Left forelimb (tissue), 1 donor: Measurements from ENCODE around the gene LHPP.
"Not testable (repeated sequence)": the region's sequence is repeated elsewhere in the genome, so short reads cannot be mapped to it uniquely, and the experiment has no call there.

Source experiments
- DNase-seq: peaks from one replicate; pipeline ENCODE4 v3.0.0-alpha.2; 2018; ENCODE audit warnings: low spot score

Gene LHPP

DNA sequence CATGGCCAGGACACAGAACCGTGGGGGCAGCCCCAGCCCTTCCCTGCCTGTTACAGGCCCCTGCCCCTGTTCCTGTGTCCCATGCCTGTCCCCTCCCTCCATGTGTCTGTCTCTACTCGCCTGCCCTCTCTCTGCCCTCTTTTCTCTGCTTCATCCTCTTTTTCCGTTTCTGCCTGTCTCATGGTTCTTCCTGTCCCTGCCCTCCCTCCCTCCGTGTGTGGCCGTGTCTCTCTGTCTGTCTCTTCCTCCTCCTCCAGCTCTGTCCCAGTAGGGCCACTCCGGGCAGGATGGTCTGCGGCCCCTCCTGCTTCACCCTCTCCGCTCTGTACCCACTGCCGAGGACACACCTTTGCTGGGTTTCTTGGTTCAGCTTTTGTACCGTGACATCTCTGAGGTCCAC, 145.2 kb downstream of the LHPP start:
- DNase-seq = no peak

GRCh38 chr10:124607693-124608092, 146.1 kb downstream of the LHPP start:
- no peak for DNase-seq

- DNase-seq = no peak
These were observed 146.6 kb downstream of the LHPP start for GRCh38 chr10:124608093-124608721.

- no peak for DNase-seq
These were observed 148.1 kb downstream of the LHPP start for GRCh38 chr10:124609698-124610097.

- DNase-seq = not testable (repeated sequence)
These were observed 148.6 kb downstream of the LHPP start for GRCh38 chr10:124610186-124610585.

- not testable (repeated sequence) for DNase-seq
These were observed 149.2 kb downstream of the LHPP start for GRCh38 chr10:124610851-124611250.

DNA sequence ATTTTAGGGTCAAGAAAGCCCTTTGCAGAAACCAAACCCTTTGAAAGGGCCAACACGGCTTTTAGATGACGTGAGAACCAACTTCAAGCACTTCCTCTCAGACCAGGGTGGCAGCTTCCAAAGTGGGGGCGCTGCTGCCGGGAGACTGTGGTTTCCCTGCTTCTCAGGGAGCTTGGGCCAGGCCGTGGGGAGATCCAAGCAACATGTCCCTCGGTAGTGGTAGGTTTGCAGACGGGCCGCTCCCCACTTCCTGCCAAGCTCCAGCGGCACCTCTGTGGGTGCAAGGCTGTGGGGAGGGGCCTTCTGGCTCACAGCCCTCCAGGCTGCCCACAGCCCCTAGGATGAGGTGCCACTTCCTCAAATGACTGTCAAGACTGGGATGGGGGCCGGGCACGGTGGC, 150.1 kb downstream of the LHPP start:
- DNase-seq = no peak

DNA sequence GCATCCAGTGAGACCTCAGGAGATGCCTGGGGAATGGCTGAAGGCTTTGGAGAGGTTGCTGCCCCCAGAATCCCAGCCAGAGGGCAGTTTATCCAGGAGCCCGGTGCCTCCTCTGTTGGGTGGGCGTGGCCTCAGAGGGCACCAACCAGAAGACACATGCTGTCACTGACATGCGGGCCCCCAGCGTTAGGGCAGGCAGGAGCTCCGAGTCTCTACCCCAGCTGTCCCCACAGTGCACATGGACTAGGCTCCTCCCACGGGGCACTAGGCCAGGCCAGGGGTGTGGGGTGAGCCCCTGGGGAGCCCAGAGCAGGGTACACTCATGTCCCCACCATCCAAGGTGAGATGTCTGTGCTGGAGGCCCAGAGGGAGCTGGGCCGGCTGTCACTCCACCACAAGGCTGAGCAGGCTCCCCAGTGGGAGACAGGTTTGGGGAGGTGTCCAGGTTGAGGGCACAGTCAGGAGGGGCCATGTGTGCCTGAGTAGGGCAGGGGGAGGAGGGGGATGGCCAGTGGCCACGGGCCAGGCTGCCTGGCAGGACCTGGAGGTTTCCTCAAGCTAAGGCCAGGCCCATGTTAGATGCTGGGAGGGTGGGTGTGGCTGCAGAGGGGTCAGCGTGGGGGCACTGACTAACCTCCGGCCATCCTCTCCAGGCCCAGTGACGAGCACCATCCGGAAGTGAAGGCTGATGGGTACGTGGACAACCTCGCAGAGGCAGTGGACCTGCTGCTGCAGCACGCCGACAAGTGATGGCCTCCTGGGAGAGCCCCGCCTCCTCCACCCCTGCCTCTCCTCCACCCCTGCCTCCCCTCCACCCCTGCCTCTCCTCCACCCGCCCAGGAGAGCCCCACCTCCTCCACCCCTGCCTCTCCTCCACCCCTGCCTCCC, 151.2 kb downstream of the LHPP start:
- no peak for DNase-seq

DNA sequence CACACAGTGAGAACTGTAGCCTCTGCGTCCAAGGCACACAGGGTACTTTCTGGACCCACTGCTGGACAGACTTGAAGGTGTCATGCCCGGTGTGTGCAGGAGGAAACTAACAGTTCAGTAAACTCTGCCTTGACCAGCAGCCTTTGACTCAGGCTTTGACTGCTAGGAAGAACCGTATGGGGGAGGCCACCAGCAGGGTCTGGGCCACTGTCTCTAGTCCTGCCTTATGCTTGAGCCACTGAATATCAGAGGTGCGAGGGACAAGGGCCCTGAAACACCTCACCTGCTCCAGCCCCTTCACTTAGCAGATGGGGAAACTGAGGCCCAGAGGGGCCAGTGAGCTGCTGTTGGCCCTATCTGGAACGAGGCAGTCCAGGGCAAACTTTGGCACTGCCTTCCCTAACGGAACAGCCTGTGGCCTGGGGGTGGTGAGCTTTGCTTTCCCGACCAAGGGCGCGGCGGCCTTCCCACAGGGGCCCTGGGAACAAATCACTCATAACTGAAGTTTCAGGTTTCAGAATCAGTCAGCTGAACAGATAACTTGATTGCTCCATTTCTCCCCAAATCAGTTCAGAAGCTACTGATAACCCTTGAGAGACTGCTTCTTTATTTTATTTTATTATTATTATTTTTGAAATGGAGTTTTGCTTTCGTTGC, 152.5 kb downstream of the LHPP start:
- no peak for DNase-seq

GRCh38 chr10:124615259-124615658, 153.6 kb downstream of the LHPP start:
- no peak for DNase-seq

GRCh38 chr10:124616040-124616835, 154.6 kb downstream of the LHPP start:
- DNase-seq = no peak

DNA sequence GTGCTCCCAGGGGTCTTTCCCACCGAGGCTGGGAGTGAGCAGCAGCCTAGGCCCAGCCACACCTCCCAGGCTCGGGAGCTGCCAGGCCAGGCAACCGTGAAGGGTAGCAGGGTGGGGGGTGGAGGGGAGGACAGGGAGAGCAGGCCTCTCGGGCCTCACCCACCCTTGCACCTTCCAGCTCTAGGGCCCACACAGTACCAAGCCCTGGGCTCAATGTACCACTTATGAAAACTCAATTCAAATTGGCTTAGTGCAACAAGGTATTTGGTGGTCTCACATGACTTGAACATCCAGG, 155.2 kb downstream of the LHPP start:
- no peak for DNase-seq

DNA sequence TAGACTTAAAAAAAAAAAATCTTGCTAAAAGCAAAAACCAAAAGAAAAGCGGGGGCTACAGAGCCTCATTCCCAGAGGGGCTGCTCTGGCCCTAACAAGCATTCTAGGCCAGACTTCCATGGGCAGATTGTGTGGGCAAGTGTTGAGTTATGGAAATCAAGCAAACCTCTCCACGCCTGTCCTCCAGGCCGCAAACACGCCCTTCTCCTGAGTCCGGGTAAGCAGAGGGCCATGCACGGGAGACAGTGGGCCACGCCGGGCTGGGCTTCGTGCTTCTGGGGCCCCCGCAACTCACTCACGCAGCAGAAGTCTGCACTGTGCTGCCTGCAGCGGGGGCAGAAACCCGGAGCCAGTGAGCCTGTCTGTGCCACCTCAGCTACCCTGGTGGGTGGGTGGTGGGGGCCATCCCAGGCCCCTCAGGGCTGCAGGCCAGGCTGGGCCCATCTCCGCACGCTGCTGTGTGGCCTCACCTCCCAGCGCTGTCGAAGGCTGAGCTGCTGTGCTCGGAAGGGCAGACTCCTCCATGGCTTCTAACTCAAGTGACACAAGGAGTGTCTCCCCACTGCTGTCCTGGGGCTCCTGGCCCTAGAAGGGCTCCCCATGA, 156.9 kb downstream of the LHPP start:
- DNase-seq = no peak

- no peak for DNase-seq
These were observed 157.6 kb downstream of the LHPP start for GRCh38 chr10:124619195-124619594.

GRCh38 chr10:124619802-124620490, 158.3 kb downstream of the LHPP start:
- DNase-seq = no peak

DNA sequence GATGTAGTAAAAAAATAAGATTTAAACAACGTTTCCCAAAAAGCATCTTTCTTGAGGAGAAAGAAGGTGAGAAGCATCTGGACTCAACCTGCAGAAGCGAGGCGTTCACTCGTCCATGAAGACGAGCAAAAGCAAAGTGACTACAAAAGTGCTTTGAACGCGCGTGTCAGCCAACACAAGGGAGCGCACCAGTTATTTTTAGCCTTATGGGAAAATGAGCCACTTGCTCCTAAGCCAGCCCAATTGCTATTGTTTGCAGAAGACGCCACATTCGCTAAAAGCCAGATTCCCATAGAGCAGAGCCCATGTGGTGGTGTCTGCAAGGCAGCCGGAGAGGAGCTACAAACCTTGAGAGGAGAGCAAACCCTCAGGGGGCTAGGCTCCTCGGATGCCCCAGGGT, 160.0 kb downstream of the LHPP start:
- DNase-seq = no peak

- DNase-seq = no peak
These were observed 160.5 kb downstream of the LHPP start for GRCh38 chr10:124622158-124622557.

DNA sequence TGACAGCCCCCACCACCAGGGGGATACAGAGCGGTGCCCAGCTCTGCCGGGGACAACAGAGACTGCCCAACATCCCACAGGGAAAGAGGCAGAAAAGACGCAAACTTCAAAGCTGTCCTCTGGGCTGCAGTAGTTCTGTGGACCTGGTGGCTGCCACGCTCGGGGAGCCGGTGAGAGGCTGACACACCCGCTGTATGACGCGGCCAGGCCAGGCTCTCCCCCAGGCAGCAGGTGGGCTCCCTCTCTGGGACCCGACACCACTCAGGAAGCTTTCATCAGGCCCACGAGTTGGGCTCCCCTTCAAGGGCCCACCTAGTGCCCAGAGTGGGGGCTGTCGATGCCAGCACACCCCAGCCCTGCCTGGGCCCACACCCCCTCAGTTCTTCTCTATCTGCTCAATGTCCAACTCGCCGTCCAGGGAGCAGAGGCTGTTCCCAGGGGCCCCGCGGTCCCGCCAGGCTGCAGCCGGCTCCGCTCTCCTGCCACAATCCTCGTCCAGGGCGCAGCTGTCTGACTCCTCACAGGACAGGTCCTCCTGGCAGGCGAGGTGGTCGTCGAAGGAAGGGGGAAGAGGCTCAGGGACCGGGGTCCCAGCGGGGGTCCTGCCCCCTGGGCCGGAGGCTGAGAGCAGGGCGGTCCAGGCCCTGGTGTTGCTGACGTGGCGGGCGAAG, 161.4 kb downstream of the LHPP start:
- no peak for DNase-seq

DNA sequence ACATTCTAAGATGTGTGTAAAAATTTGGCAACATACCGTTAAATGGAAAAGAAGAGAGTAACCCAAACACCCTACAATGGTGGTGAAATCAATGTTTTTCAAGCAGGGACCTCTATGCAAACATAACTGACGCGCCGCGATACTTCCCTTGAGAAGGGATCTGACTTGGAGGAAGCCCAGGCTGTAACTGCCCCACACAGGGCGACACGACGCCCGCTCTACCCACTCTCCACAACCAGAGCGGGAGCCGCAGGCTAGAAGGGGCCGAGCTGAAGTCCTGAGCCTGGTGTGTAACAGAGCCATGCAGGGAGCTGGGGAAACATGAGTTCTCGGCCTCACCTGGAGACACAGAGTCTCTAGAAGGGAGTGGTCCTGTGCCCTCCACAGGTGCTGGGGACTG, 162.4 kb downstream of the LHPP start:
- no peak for DNase-seq

- DNase-seq = no peak
These were observed 162.8 kb downstream of the LHPP start for GRCh38 chr10:124624466-124624865.

DNA sequence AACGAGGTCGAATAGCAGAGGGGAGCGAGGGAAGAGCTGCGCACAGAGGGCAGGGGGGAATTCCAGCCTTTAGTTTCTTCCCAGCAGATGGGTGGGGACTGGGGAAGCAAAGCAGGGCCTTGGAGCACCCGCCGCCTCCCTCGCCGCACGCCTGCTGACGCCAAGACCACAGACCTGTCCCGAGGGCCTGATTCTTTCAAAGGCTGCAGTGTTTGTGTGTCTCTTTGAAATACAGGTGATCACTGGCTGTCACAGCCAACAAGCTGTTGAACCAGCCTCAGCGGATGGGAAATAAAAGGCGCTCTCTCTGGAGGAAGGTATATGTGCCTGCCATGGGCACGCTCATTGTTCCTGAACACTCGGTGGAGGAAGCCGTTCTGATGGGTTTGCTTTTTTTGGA, 163.3 kb downstream of the LHPP start:
- DNase-seq = no peak
